Memory B cell (primary cell): ENCODE data around the gene SELENOO.

ENCODE experiments used
- ATAC-seq: fragments of 150-1000 bp; cut with Tn5 transposase; 2 replicates; pipeline ENCODE4 v1.10.0; 2021; ENCODE audit warnings: low read depth, mild to moderate bottlenecking, moderate library complexity
- DNase-seq, 2 donors: peaks; one replicate each; pipeline ENCODE4 v3.0.0; 2022; ENCODE audit warnings: low spot score in 2 of 2
- H3K27ac Mint-ChIP-seq: one replicate; pipeline ENCODE4 v1.8.0; 2022; ENCODE audit warnings: mild to moderate bottlenecking, moderate library complexity, mixed read lengths
- H3K27me3 Mint-ChIP-seq: one replicate; pipeline ENCODE4 v1.8.0; 2022; ENCODE audit warnings: mixed read lengths
- H3K36me3 Mint-ChIP-seq: one replicate; pipeline ENCODE4 v1.8.0; 2022; ENCODE audit warnings: mild to moderate bottlenecking, mixed read lengths
- H3K4me1 Mint-ChIP-seq: one replicate; pipeline ENCODE4 v1.8.0; 2022; ENCODE audit warnings: mixed read lengths
- H3K4me3 Mint-ChIP-seq: one replicate; pipeline ENCODE4 v1.8.0; 2022; ENCODE audit warnings: mild to moderate bottlenecking, moderate library complexity, mixed read lengths
- H3K9me3 Mint-ChIP-seq: one replicate; pipeline ENCODE4 v1.8.0; 2022; ENCODE audit warnings: mixed read lengths

Gene SELENOO

DNA sequence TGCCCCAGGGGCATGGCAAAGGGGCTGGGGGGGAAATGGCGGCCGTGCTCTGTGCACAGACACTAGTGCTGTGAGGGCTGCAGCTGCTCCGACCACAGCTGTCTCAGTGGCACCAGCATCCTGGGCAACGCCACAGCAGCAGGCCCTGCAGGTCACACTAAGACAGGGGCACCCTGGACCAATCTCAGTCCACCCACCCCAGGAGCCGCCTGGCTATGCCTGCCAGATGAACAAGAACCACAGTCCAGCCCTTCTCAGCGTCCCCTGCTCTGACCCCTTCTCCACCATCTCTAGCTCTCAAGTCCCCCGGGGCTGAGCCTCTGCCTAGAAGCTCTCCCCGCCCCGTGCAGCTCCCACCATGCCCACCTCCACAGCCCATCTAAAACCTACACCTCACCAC is 27.6 kb downstream of the SELENOO start:
- H3K9me3 Mint-ChIP-seq: no peaks in the 10 kb centered on the region
- ATAC-seq: no peak
- H3K4me1 Mint-ChIP-seq: peaks cover 6% of the 10 kb centered on the region
- peak overlapping the region; percentile 79 for H3K27ac Mint-ChIP-seq
- H3K4me3 Mint-ChIP-seq: no peak overlapping the region
- no peaks in the 10 kb centered on the region for H3K27me3 Mint-ChIP-seq
- H3K36me3 Mint-ChIP-seq: peaks cover 23% of the 10 kb centered on the region
- DNase-seq: no peak

DNA sequence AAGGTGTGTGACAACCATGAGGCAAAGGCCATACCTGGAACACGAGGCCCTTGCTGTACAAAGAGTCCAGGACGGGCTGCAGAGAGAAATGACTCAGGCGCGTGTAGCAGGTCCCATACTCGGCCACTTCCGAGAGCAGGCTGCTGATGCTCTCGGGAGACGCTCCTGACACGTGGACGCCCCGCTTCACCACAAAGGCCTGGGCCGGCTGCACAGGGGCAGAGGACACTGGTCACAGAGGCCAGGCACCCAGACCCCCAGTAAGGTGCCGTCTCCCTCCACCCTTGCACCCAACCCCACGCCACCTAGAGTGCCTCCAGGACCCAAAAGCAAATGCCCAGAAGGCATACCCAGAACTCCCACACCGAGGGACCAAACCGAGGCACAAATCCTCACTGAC is 28.6 kb downstream of the SELENOO start:
- H3K36me3 Mint-ChIP-seq: peaks cover 25% of the 10 kb centered on the region
- H3K9me3 Mint-ChIP-seq: no peaks in the 10 kb centered on the region
- no peak overlapping the region for H3K27ac Mint-ChIP-seq
- no peak for ATAC-seq
- H3K4me3 Mint-ChIP-seq: no peak overlapping the region
- no peaks in the 10 kb centered on the region for H3K27me3 Mint-ChIP-seq
- H3K4me1 Mint-ChIP-seq: peaks cover 12% of the 10 kb centered on the region
- no peak for DNase-seq

DNA sequence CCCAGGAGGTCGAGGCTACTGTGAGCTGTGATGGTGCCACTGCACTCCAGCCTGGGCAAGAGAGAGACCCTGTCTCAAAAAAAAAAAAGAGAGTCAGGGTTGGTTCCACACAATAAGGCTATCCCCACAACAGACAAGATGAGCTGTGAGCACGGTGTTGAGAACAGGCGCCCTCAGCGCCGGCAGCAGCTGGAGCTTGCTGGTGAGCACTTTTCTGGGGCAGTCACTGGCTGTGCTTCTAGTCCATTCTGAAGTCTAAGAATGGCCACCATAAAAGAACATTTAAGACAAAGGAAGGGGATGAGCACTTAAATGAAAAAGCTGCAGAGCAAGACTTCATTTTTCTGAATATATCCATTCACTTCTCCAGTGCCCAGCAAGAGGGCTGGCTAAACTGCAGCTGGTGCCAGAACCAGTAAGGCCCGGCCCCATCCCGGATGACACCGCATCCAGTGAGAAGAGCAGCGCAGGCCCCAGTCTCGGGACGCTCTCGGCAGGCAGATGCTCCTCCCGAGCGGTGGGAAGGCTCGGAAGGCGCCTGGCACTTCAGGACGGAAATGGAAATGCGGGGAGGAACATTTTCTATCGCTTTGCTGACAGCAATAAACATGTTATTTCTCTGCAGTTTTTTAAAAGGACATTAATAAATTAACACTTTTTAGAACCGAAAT is 31.8 kb downstream of the SELENOO start:
- H3K27me3 Mint-ChIP-seq: no peaks in the 10 kb centered on the region
- ATAC-seq (no peak), DNase-seq (no peak)
- no peaks in the 10 kb centered on the region for H3K9me3 Mint-ChIP-seq
- H3K36me3 Mint-ChIP-seq: peaks cover 31% of the 10 kb centered on the region
- no peak overlapping the region for H3K4me3 Mint-ChIP-seq
- H3K4me1 Mint-ChIP-seq: peaks cover 26% of the 10 kb centered on the region
- no peak overlapping the region for H3K27ac Mint-ChIP-seq

DNA sequence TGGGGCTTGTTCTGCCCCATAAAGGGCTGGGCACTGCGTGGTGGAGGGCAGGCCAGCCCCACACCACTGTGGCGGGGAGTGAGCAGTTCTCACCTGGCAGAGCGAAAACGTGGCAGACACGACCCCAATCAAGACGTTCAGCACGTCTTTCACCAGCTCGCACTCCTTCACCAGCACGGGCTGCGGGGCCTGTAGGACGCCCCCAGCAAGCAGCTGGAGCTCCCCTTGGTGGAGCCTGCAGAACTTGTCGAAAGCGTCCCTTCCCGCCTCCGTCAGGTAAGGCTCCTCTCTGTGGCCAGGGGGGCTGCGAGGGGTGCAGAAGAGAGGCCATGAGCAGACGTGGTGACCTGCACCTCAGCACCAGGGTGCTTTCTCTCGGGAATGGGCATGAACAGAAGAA is 32.4 kb downstream of the SELENOO start:
- no peaks in the 10 kb centered on the region for H3K27me3 Mint-ChIP-seq
- ATAC-seq (no peak), DNase-seq (no peak)
- no peak overlapping the region for H3K4me3 Mint-ChIP-seq
- H3K27ac Mint-ChIP-seq: no peak overlapping the region
- peaks cover 34% of the 10 kb centered on the region for H3K36me3 Mint-ChIP-seq
- peaks cover 30% of the 10 kb centered on the region for H3K4me1 Mint-ChIP-seq
- H3K9me3 Mint-ChIP-seq: no peaks in the 10 kb centered on the region

DNA sequence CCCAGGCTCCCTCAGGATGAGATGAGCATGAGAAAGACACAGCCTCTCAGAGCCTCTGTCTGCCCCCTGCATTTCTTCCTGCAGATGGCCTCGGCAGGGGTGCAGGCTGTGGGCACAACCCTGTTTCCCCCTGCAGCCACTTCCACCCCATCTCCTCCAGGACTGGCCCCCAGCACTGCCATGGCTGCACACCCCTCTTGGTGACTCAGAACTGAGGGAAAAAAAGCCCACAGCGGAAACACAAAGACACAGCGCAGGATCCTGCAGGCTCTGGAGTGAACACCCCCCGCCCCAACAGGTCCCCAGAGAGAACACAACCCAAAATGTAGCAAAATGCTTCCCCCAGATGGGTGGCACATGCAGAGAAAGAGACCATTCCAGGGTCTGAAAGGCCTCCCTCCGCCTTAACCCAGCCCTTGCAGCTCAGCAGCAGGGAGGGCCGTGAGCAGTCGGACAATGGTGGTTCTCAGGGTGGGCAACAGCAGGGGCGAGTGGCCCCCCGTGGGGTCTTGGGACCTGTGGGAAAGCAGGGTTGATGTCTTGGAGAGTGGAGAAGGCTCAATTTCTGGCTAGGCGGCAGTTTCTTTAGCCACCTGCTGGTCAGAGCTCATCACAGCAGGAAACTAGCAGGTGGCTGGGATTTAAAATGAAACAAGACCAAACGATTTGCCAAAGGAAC is 36.1 kb downstream of the SELENOO start:
- no peak overlapping the region for H3K27ac Mint-ChIP-seq
- H3K9me3 Mint-ChIP-seq: no peaks in the 10 kb centered on the region
- H3K36me3 Mint-ChIP-seq: peaks cover 29% of the 10 kb centered on the region
- no peaks in the 10 kb centered on the region for H3K27me3 Mint-ChIP-seq
- DNase-seq: no peak
- no peak overlapping the region for H3K4me3 Mint-ChIP-seq
- ATAC-seq: peak; percentile 29
- peaks cover 32% of the 10 kb centered on the region for H3K4me1 Mint-ChIP-seq

DNA sequence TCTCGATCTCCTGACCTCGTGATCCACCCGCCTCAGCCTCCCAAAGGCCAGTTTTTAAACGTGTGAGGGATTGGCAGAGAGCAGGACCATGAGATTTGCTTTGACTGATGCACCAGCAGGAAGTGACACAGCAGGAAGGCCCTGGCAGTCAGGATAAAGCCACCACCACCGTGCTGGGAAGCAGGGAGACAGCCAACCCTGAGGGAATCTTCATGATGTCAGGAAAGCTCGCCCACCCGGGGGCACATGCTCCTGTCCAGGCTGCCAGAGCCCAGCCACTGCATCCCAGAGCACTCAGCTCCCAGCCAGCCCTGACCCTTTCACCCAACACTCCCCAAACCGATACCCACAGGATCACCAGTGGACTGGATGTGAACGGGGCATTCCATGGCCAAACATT is 37.9 kb downstream of the SELENOO start:
- Mint-ChIP-seq H3K4me3 (no peak overlapping the region), H3K27ac (no peak overlapping the region), H3K36me3 (peaks cover 23% of the 10 kb centered on the region), H3K9me3 (no peaks in the 10 kb centered on the region), H3K27me3 (no peaks in the 10 kb centered on the region), H3K4me1 (peaks cover 42% of the 10 kb centered on the region)
- ATAC-seq (no peak), DNase-seq (no peak)

DNA sequence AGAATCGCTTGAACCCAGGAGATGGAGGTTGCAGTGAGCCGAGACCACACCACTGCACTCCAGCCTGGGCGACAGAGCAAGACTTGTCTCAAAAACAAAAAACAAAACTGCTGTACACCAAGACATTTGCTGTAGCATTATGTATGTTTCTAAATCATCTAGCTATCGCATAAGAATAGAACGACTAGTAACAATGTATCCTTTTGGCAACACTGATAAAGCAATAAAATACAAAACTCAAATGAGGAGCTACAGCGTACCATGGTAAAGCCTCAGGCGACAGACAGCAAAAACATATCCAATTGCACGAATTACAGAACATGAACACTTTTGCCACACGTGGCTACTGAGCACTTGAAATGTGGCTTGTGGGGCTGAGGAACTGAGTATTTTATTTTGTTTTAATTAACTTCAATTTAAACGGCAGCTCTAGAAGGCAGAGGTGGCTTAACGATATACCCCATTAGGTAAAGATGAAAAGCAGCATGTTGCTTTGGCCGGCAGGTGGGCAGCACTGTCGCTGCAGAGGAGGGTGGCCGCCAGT is 41.7 kb downstream of the SELENOO start:
- peaks cover 29% of the 10 kb centered on the region for H3K4me1 Mint-ChIP-seq
- H3K27me3 Mint-ChIP-seq: no peaks in the 10 kb centered on the region
- ATAC-seq (no peak), DNase-seq (no peak)
- H3K4me3 Mint-ChIP-seq: peak overlapping the region; percentile 98
- H3K27ac Mint-ChIP-seq: peak overlapping the region; percentile 45
- peaks cover 11% of the 10 kb centered on the region for H3K36me3 Mint-ChIP-seq
- H3K9me3 Mint-ChIP-seq: no peaks in the 10 kb centered on the region

DNA sequence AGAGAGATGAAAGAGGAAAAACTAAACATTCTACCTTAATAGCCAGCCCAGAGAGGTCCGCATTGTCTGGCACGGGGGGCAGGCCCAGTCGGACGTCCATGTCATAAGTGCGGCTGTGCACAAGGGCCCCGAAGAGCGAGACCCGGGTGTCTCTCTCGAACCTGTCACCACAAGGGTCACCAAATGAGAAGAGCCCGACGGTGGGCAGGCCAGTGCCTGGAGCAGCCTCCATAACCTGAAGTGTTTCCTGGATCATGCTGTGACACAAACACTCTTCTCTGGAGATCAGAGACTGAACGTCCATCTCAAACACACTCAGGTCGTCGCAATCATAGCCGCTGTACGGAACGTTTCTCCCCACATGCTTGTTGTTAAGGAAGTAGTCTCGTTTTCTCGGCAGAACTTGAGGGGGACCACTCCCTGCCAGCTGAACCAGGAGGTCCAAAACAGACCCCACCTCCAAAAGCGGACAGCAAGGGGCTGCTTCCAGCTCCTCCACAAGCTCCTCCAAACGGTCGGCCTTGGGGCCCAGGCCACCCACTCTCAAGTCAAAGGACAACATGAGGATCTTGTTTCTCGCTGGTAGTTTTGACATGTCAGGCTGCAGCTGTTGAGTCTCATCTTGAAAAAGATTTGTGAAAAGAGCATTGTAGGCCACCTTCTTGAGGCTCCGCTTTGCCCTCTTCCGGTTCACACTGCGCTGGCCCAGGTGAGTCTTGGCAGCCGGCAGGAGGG is 43.0 kb downstream of the SELENOO start:
- Mint-ChIP-seq H3K27me3 (no peaks in the 10 kb centered on the region), H3K4me1 (peaks cover 30% of the 10 kb centered on the region)
- ATAC-seq: no peak

DNA sequence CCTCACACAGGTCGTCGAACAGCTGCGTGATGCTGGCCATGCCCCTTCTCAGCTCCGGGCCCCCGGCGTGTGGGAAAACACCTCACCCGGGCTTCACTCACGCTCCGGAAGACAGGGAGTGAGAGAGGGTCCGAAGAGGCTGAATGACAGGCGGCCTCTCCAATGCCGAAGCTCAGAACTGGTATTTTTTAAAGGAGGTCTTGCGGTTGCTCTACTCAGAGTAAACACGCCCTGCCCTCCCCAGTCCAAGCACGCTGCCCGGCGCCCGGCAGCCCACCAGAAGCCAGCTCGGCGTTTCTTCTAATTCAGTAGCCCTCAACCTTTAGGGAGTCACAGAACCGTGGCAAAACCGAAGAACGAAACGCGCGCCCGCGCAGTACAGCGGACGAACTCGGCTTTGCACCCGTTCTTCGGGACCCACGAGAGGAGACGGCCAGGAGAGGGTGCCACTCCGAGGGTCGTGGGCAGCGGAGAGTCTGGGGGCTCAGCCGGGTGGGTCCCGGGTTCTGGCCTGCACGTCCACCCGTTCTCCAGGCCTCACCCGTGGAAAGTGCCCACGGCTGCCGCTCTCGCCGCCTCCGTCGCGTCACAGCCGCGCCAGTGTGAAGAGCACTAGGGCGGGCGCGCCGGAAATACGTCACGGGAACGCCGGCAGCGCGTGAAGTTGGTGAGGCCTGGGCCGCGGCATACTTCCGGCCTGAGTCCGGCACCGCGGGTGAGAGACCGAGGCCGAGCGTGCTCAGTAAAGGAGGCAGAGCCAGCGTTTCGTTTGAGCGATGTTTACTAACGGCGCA is 43.8 kb downstream of the SELENOO start, which contains the start of gene TUBGCP6:
TUBGCP6 (minus strand) TSS at position 604 of the 794 bp plus-strand sequence; CDS start at position 40, 564 bp downstream.
- Mint-ChIP-seq H3K9me3 (no peaks in the 10 kb centered on the region), H3K36me3 (peaks cover 8% of the 10 kb centered on the region), H3K27me3 (no peaks in the 10 kb centered on the region), H3K27ac (peak within 1 kb of the TSS; percentile 96), H3K4me3 (peak within 1 kb of the TSS; percentile 98), H3K4me1 (peaks cover 30% of the 10 kb centered on the region)
- ATAC-seq (peak; percentile 74), DNase-seq (peak; percentile 86 to 94)

More for the DNA sequence above, 43.0 kb downstream of the SELENOO start:
- Mint-ChIP-seq H3K27ac (peak overlapping the region; percentile 96), H3K4me3 (peak overlapping the region; percentile 98), H3K9me3 (no peaks in the 10 kb centered on the region), H3K36me3 (peaks cover 8% of the 10 kb centered on the region)
- no peak for DNase-seq

DNA sequence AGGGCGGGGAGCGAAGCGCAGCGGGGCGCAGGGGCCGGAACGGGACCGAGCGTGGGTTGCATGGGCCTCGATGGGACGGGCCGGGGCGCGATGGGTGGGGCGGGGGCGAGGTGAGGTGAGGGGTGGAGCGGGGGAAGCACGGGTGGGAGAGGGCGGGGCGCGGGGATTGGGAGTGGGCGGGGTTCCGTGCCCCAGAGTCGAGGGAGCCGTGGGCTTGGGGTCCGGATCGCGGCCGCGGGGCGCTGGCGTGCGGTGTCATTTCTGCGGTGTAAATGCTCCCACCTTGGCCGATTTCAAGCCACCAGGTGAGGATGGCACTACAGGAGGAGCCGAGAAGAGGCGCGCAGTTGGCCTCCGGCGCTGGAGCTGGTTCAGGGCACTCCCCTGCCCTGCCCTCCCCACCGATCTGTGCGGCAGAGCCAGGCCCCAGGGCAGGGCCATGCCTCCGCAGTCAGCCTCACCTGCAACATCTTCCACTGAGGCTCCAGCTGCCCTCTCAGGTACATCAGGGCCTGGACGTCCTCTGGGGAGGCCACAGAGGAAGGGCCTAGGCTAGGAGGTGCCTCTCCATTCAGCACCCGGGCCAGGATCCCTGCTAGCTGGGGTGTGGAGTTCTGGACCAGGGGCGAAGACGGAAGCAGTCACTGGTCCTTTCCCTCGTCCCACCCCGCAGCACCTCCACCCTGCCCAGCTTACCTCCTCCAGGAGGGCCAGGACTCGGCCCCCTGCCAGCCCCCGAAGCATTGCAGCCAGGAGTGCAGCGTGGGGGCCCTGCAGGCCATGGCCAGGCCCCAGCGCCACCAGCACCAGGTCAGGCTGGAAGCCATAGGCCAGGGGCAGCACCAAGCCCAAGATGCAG is 44.6 kb downstream of the SELENOO start:
- peak; percentile 23 for ATAC-seq
- peaks cover 30% of the 10 kb centered on the region for H3K4me1 Mint-ChIP-seq
- no peak for DNase-seq
- H3K4me3 Mint-ChIP-seq: peak overlapping the region; percentile 98
- H3K9me3 Mint-ChIP-seq: no peaks in the 10 kb centered on the region
- H3K27me3 Mint-ChIP-seq: no peaks in the 10 kb centered on the region
- peak overlapping the region; percentile 96 for H3K27ac Mint-ChIP-seq
- H3K36me3 Mint-ChIP-seq: peaks cover 4% of the 10 kb centered on the region

DNA sequence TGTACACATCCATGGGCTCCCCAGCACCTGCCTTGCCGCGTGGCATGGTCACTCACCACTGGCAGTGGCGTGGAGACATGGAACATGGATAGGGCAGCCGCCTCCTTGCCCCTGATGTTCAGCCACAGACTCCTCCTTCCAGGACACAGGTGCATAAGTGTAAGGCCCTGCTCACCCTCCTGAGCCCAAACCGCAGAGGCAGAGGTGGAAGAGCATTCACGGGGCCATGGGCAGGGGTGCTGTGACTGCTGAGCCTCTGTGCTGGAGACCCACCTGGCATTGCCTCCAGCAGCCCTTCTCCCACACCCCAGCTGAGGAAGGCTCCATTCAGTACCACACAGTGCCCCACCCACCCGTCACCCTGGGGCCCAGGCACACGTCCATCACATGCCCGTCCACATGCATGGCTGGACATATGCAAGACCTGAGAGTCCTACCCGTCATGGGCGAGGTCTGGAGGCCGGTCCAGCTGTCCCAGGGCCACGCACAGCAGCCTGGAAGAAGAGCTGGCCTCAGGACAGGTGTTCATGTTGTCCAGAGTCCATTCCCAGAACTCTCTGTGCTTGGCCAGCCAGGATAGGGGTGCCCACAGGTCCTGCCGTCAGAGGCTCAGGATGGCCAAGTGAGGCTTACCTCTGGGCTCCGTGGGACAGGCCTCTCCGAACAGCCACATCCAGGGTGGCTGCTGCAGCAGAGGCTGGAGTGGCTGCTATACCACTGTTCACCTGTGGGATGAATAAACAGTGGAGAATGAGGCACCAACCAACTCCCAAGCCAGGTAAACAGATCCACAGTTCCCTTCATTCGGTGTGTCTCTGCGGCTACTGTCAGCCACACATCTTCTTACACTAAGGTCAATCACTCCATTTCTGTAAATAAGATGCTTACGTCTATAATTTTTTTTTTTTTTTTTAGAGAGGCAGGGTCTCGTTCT is 45.7 kb downstream of the SELENOO start:
- DNase-seq: no peak
- Mint-ChIP-seq H3K4me1 (peaks cover 24% of the 10 kb centered on the region), H3K36me3 (peaks cover 3% of the 10 kb centered on the region), H3K9me3 (no peaks in the 10 kb centered on the region), H3K27me3 (no peaks in the 10 kb centered on the region), H3K27ac (peak overlapping the region; percentile 96), H3K4me3 (peak overlapping the region; percentile 98)
- no peak for ATAC-seq

DNA sequence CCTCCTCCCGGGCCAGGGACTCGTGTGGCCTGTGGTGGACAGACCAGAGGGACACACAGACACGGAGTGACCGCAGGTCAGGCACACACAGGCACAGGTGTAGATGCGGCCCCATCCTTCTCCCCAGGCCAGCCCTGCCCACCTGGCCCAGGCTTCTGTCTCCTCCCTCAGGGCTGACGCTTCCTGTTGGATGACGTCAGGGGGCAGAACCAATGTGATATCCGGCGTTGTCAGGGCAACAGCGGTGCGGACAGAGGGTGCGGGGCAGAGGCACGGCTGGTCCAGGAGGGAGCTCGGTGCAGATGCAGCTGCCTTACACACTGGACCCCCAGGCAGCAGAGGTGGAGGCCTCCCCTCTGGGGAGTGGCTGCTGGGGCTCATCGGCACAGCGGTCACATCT is 46.9 kb downstream of the SELENOO start:
- H3K36me3 Mint-ChIP-seq: peaks cover 3% of the 10 kb centered on the region
- H3K9me3 Mint-ChIP-seq: no peaks in the 10 kb centered on the region
- H3K4me1 Mint-ChIP-seq: peaks cover 19% of the 10 kb centered on the region
- H3K4me3 Mint-ChIP-seq: peak overlapping the region; percentile 18
- peak overlapping the region; percentile 85 for H3K27ac Mint-ChIP-seq
- DNase-seq (peak; percentile 63 to 71), ATAC-seq (peak; percentile 50)
- no peaks in the 10 kb centered on the region for H3K27me3 Mint-ChIP-seq
